ENCODE measurements around the gene SLC24A5. TPM values are rescaled to one million over a fixed set of nuclear protein-coding genes. Genes with fewer than 3 reads are reported as not detected.

The SLC24A5 gene
- total and polyA plus RNA-seq, 9 of the 15 experiments (the other 6 are each of a cell fraction or from before 2014, with no cell fraction given): not detected

GRCh38 chr15:48147358-48147757, 26.6 kb downstream of the SLC24A5 start (continued):
- no peak for TF ChIP-seq HCFC1 (IDR thresholded peaks at IDR 0.05; ENCODE audit: low read depth, low read length)
- no peak for TF ChIP-seq ZNF445 (CRISPR knock-in tag; IDR thresholded peaks at IDR 0.05; ENCODE audit: low read depth)

- intact Hi-C loops (cut with micrococcal nuclease) (no loop called here), in situ Hi-C loops (cut with MboI) (no loop called here)
- no peak overlapping the region for H3K9ac ChIP-seq (ENCODE audit: insufficient read depth in 1 of 2, low read depth in 2 of 2, low read length in 2 of 2)
- H3K4me3 ChIP-seq: no peak overlapping the region
- no peaks in the 10 kb centered on the region for H3K9me1 ChIP-seq (ENCODE audit: control insufficient read depth, insufficient read depth, low read length)
- no peak overlapping the region for H2AFZ ChIP-seq (ENCODE audit: low read depth, low read length)
- FAIRE-seq (no peak), ATAC-seq (no peak), DNase-seq (ENCODE audit: extremely low read depth in 1 of 4, low spot score in 3 of 4) (no peak)
- ChIA-PET CTCF (ENCODE audit: low intra/inter-chr PET ratio) (no interaction called here), POLR2A (no interaction called here)
- no peaks in the 10 kb centered on the region for H3K4me1 ChIP-seq (replicated peaks in 1 of 2; ENCODE audit: control insufficient read depth in 2 of 2, insufficient read depth in 2 of 2, low read length in 2 of 2)
- no peaks in the 10 kb centered on the region for H3K79me2 ChIP-seq (ENCODE audit: control insufficient read depth, insufficient read depth, low read length)
- WGBS (ENCODE audit: insufficient coverage, low coverage, missing lambda C conversion rate): 0% methylated on average over 4 of the region's 4 CpGs
- H3K27me3 ChIP-seq (ENCODE audit: control insufficient read depth in 2 of 2, insufficient read depth in 2 of 2, low read length in 2 of 2): no peaks in the 10 kb centered on the region
- H3K36me3 ChIP-seq (ENCODE audit: control insufficient read depth, insufficient read depth, low read length): no peaks in the 10 kb centered on the region
- no TSS peak for BruUV-seq (replicated peaks)
- H3K4me2 ChIP-seq (ENCODE audit: insufficient read depth, low read length): no peak overlapping the region
- no peaks in the 10 kb centered on the region for H3K9me3 ChIP-seq (replicated peaks; ENCODE audit: control insufficient read depth, insufficient read depth, low read depth, low read length)
- H4K20me1 ChIP-seq (replicated peaks; ENCODE audit: control insufficient read depth, insufficient read depth, low read length): no peaks in the 10 kb centered on the region
- H3K27ac ChIP-seq (ENCODE audit: extremely low read depth, low read depth, low read length): no peak overlapping the region
- no peak for TF ChIP-seq ZNF507 (tag; conservative IDR thresholded peaks at IDR 0.05)
- no peak for TF ChIP-seq JUNB (CRISPR knock-in tag; conservative IDR thresholded peaks at IDR 0.05)
- TF ChIP-seq, protein P1, sequence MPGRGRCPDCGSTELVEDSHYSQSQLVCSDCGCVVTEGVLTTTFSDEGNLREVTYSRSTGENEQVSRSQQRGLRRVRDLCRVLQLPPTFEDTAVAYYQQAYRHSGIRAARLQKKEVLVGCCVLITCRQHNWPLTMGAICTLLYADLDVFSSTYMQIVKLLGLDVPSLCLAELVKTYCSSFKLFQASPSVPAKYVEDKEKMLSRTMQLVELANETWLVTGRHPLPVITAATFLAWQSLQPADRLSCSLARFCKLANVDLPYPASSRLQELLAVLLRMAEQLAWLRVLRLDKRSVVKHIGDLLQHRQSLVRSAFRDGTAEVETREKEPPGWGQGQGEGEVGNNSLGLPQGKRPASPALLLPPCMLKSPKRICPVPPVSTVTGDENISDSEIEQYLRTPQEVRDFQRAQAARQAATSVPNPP (IDR thresholded peaks at IDR 0.05; ENCODE audit: borderline replicate concordance, insufficient read depth, insufficient read length): no peak
- no peak for TF ChIP-seq HDAC8 (tag; IDR thresholded peaks at IDR 0.05)
- TF ChIP-seq, protein P2, sequence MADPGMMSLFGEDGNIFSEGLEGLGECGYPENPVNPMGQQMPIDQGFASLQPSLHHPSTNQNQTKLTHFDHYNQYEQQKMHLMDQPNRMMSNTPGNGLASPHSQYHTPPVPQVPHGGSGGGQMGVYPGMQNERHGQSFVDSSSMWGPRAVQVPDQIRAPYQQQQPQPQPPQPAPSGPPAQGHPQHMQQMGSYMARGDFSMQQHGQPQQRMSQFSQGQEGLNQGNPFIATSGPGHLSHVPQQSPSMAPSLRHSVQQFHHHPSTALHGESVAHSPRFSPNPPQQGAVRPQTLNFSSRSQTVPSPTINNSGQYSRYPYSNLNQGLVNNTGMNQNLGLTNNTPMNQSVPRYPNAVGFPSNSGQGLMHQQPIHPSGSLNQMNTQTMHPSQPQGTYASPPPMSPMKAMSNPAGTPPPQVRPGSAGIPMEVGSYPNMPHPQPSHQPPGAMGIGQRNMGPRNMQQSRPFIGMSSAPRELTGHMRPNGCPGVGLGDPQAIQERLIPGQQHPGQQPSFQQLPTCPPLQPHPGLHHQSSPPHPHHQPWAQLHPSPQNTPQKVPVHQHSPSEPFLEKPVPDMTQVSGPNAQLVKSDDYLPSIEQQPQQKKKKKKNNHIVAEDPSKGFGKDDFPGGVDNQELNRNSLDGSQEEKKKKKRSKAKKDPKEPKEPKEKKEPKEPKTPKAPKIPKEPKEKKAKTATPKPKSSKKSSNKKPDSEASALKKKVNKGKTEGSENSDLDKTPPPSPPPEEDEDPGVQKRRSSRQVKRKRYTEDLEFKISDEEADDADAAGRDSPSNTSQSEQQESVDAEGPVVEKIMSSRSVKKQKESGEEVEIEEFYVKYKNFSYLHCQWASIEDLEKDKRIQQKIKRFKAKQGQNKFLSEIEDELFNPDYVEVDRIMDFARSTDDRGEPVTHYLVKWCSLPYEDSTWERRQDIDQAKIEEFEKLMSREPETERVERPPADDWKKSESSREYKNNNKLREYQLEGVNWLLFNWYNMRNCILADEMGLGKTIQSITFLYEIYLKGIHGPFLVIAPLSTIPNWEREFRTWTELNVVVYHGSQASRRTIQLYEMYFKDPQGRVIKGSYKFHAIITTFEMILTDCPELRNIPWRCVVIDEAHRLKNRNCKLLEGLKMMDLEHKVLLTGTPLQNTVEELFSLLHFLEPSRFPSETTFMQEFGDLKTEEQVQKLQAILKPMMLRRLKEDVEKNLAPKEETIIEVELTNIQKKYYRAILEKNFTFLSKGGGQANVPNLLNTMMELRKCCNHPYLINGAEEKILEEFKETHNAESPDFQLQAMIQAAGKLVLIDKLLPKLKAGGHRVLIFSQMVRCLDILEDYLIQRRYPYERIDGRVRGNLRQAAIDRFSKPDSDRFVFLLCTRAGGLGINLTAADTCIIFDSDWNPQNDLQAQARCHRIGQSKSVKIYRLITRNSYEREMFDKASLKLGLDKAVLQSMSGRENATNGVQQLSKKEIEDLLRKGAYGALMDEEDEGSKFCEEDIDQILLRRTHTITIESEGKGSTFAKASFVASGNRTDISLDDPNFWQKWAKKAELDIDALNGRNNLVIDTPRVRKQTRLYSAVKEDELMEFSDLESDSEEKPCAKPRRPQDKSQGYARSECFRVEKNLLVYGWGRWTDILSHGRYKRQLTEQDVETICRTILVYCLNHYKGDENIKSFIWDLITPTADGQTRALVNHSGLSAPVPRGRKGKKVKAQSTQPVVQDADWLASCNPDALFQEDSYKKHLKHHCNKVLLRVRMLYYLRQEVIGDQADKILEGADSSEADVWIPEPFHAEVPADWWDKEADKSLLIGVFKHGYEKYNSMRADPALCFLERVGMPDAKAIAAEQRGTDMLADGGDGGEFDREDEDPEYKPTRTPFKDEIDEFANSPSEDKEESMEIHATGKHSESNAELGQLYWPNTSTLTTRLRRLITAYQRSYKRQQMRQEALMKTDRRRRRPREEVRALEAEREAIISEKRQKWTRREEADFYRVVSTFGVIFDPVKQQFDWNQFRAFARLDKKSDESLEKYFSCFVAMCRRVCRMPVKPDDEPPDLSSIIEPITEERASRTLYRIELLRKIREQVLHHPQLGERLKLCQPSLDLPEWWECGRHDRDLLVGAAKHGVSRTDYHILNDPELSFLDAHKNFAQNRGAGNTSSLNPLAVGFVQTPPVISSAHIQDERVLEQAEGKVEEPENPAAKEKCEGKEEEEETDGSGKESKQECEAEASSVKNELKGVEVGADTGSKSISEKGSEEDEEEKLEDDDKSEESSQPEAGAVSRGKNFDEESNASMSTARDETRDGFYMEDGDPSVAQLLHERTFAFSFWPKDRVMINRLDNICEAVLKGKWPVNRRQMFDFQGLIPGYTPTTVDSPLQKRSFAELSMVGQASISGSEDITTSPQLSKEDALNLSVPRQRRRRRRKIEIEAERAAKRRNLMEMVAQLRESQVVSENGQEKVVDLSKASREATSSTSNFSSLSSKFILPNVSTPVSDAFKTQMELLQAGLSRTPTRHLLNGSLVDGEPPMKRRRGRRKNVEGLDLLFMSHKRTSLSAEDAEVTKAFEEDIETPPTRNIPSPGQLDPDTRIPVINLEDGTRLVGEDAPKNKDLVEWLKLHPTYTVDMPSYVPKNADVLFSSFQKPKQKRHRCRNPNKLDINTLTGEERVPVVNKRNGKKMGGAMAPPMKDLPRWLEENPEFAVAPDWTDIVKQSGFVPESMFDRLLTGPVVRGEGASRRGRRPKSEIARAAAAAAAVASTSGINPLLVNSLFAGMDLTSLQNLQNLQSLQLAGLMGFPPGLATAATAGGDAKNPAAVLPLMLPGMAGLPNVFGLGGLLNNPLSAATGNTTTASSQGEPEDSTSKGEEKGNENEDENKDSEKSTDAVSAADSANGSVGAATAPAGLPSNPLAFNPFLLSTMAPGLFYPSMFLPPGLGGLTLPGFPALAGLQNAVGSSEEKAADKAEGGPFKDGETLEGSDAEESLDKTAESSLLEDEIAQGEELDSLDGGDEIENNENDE (IDR thresholded peaks at IDR 0.05; ENCODE audit: low read depth, low read length): no peak
- no peak for TF ChIP-seq ZNF311 (CRISPR knock-in tag; IDR thresholded peaks at IDR 0.05)
- no peak for TF ChIP-seq GATAD2B (IDR thresholded peaks at IDR 0.05; ENCODE audit: borderline replicate concordance)
- no peak for TF ChIP-seq EWSR1 (IDR thresholded peaks at IDR 0.05; ENCODE audit: borderline replicate concordance, low read depth, partially characterized antibody)
These were observed 29.1 kb downstream of the SLC24A5 start for GRCh38 chr15:48149858-48150257.

Data from K562 (cell line).